GM19468 (cell line): ENCODE measurements around the gene LILRB3.
"Not testable (repeated sequence)": the region's sequence is repeated elsewhere in the genome, so short reads cannot be mapped to it uniquely, and the experiment has no call there.

ENCODE experiments used
- ATAC-seq: cut with Tn5 transposase; IDR thresholded peaks from one replicate; pipeline ENCODE4 v1.9.1; 2021; ENCODE audit warnings: mild to moderate bottlenecking, moderate library complexity, moderate number of reproducible peaks; ENCODE audit not compliant: unreplicated experiment; ENCODE audit errors: extremely low read depth

The LILRB3 gene

GRCh38 chr19:54214734-54215133 is 8.1 kb downstream of the LILRB3 start:
- not testable (repeated sequence) for ATAC-seq

GRCh38 chr19:54214217-54214616 is 8.6 kb downstream of the LILRB3 start:
- not testable (repeated sequence) for ATAC-seq

- ATAC-seq: no peak
These were observed 11.6 kb downstream of the LILRB3 start for GRCh38 chr19:54211235-54211634.

GRCh38 chr19:54209811-54210494 is 12.9 kb downstream of the LILRB3 start:
- no peak for ATAC-seq

- ATAC-seq: no peak
These were observed 13.6 kb downstream of the LILRB3 start for GRCh38 chr19:54209058-54209810.

- ATAC-seq: no peak
These were observed 14.1 kb downstream of the LILRB3 start for GRCh38 chr19:54208784-54209057.

GRCh38 chr19:54207983-54208783 is 14.6 kb downstream of the LILRB3 start:
- ATAC-seq: no peak

- no peak for ATAC-seq
These were observed 15.2 kb downstream of the LILRB3 start for GRCh38 chr19:54207676-54207982.

- not testable (repeated sequence) for ATAC-seq
These were observed 15.6 kb downstream of the LILRB3 start for GRCh38 chr19:54207193-54207592.

GRCh38 chr19:54206831-54207177 is 16.0 kb downstream of the LILRB3 start:
- no peak for ATAC-seq

GRCh38 chr19:54206030-54206830 is 16.6 kb downstream of the LILRB3 start:
- ATAC-seq: no peak

- no peak for ATAC-seq
These were observed 17.9 kb downstream of the LILRB3 start for GRCh38 chr19:54204767-54205468.

GRCh38 chr19:54203151-54203611 is 19.6 kb downstream of the LILRB3 start:
- no peak for ATAC-seq

GRCh38 chr19:54201980-54202379 is 20.8 kb downstream of the LILRB3 start:
- no peak for ATAC-seq

- ATAC-seq: no peak
These were observed 21.6 kb downstream of the LILRB3 start for GRCh38 chr19:54201172-54201701.

GRCh38 chr19:54199401-54199800 is 23.4 kb downstream of the LILRB3 start:
- ATAC-seq: no peak

- ATAC-seq: no peak
These were observed 25.7 kb downstream of the LILRB3 start for GRCh38 chr19:54197121-54197520.

GRCh38 chr19:54196536-54196935 is 26.3 kb downstream of the LILRB3 start:
- no peak for ATAC-seq

GRCh38 chr19:54194463-54194862 is 28.3 kb downstream of the LILRB3 start:
- ATAC-seq: not testable (repeated sequence)

GRCh38 chr19:54193011-54193410 is 29.8 kb downstream of the LILRB3 start:
- ATAC-seq: no peak
